ENCODE data around the gene ABCD1.

GRCh38 chrX:153726286-153727122 is 1.8 kb downstream of the ABCD1 start:
- TF ChIP-seq, protein P1, sequence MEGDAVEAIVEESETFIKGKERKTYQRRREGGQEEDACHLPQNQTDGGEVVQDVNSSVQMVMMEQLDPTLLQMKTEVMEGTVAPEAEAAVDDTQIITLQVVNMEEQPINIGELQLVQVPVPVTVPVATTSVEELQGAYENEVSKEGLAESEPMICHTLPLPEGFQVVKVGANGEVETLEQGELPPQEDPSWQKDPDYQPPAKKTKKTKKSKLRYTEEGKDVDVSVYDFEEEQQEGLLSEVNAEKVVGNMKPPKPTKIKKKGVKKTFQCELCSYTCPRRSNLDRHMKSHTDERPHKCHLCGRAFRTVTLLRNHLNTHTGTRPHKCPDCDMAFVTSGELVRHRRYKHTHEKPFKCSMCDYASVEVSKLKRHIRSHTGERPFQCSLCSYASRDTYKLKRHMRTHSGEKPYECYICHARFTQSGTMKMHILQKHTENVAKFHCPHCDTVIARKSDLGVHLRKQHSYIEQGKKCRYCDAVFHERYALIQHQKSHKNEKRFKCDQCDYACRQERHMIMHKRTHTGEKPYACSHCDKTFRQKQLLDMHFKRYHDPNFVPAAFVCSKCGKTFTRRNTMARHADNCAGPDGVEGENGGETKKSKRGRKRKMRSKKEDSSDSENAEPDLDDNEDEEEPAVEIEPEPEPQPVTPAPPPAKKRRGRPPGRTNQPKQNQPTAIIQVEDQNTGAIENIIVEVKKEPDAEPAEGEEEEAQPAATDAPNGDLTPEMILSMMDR (conservative IDR thresholded peaks at IDR 0.05; ENCODE audit: low read length), result no peak
- no peak for TF ChIP-seq EZH2phosphoT487 (IDR thresholded peaks at IDR 0.05; ENCODE audit: borderline replicate concordance)
